Activated T-helper 1 cell treated with anti-CD3 and anti-CD28 coated beads, Interleukin-12 subunit alpha, Interleukin-12 subunit beta, Interleukin-2, Interleukin-4 antibody, amounts not matched to agents 30 ng/mL and 10 ng/mL and 1 ng/mL, durations not matched to agents 14 hours and 24 hours and 36 hours (primary cell): ENCODE measurements around the gene PDE4D. TPM values are rescaled to one million over a fixed set of nuclear protein-coding genes. Genes with fewer than 3 reads are reported as not detected.

Experiments used
- DNase-seq: peaks from one replicate; pipeline ENCODE4 v3.0.0; 2021; ENCODE audit warnings: low spot score
- H3K27ac Mint-ChIP-seq: one replicate; pipeline ENCODE4 v1.8.0; 2021; ENCODE audit warnings: mild to moderate bottlenecking, mixed read lengths
- H3K27me3 Mint-ChIP-seq: one replicate; pipeline ENCODE4 v1.8.0; 2022; ENCODE audit warnings: mild to moderate bottlenecking, moderate library complexity, mixed read lengths; ENCODE audit not compliant: insufficient read depth
- H3K36me3 Mint-ChIP-seq: one replicate; pipeline ENCODE4 v1.8.0; 2021; ENCODE audit warnings: low read depth, mixed read lengths
- H3K4me1 Mint-ChIP-seq: one replicate; pipeline ENCODE4 v1.8.0; 2021; ENCODE audit warnings: low read depth, mixed read lengths
- H3K4me3 Mint-ChIP-seq: one replicate; pipeline ENCODE4 v1.8.0; 2021; ENCODE audit warnings: mild to moderate bottlenecking, moderate library complexity, mixed read lengths
- H3K9me3 Mint-ChIP-seq: one replicate; pipeline ENCODE4 v1.8.0; 2021; ENCODE audit warnings: mixed read lengths
- intact Hi-C: fragments of 100-400 bp; cut with micrococcal nuclease; formaldehyde crosslinking; loops from one replicate; pipeline ENCODE4 v1.15.1; 2024
- total RNA-seq: library from RNA; stranded (reverse); gene quantifications from 2 replicates; pipeline ENCODE4 v1.2.3, GENCODE V29; 2022

Gene PDE4D
- total RNA-seq, 1 donor from 2014 or later = 50.6 TPM

DNA sequence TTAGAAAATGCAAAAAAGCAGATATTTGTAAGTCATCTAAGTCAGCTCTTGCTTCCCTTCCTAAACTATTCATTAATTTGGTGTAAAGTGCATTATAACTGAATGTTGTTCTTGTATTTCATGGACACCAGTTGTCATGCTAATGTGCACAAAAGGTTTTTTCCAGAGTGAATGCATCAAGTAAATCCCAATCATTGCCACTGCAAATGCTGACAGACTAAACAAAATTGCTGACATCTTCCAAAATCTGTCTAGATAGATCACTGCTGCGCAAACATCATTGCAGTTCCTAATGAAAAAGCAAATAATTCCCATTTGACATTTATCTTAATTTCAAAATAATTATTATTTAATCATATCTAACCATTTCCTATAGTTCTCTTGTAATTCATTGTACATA lies 161.7 kb downstream of the PDE4D start:
- intact Hi-C loops = no loop called here
- H3K27ac Mint-ChIP-seq = no peak overlapping the region
- peaks cover 7% of the 10 kb centered on the region for H3K27me3 Mint-ChIP-seq
- no peaks in the 10 kb centered on the region for H3K4me1 Mint-ChIP-seq
- H3K9me3 Mint-ChIP-seq = no peaks in the 10 kb centered on the region
- no peak overlapping the region for H3K4me3 Mint-ChIP-seq
- DNase-seq = no peak
- no peaks in the 10 kb centered on the region for H3K36me3 Mint-ChIP-seq

DNA sequence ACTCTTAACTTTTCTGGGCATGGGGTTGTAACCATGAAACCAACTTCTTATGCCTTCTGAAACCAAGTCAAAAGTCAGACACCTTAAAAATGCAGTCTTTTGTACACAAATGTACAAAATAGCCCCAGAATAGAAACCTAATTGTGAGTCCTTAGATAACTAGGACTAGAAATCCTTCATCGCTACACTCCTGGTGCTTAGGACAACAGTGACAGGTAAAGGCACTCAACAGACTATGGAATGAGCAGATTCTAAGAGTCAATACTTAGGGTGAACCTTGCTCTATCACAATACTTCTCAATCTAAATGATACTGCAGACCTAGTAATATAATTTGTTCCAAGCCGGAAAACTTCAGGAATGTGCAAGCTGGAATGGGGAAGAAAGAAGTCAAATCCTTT lies 163.7 kb downstream of the PDE4D start:
- peaks cover 7% of the 10 kb centered on the region for H3K27me3 Mint-ChIP-seq
- no peak overlapping the region for H3K27ac Mint-ChIP-seq
- H3K4me1 Mint-ChIP-seq = no peaks in the 10 kb centered on the region
- no peak overlapping the region for H3K4me3 Mint-ChIP-seq
- no peaks in the 10 kb centered on the region for H3K36me3 Mint-ChIP-seq
- no peak for DNase-seq
- H3K9me3 Mint-ChIP-seq = no peaks in the 10 kb centered on the region
- intact Hi-C loops = no loop called here

DNA sequence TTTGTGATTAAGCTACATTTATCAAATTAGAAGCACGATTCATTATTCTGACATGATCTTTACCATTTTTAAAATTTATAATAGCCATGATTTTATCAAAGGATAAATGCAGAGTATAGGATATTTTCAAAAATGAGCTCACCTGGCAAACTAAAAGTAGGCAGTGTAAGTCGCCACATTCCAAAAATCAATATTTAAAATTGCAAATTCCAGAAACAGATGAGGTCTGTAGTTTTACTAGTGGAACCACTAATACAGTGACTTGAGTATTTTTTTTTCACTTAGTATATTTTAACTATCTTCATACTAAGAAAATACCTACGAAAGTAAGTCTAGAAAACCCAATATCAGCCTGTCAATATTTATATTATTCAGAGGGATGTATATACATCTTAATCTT lies 164.2 kb downstream of the PDE4D start:
- intact Hi-C loops = no loop called here
- DNase-seq = no peak
- H3K27ac Mint-ChIP-seq = no peak overlapping the region
- peaks cover 4% of the 10 kb centered on the region for H3K27me3 Mint-ChIP-seq
- H3K4me1 Mint-ChIP-seq = no peaks in the 10 kb centered on the region
- H3K36me3 Mint-ChIP-seq = no peaks in the 10 kb centered on the region
- H3K9me3 Mint-ChIP-seq = no peaks in the 10 kb centered on the region
- H3K4me3 Mint-ChIP-seq = no peak overlapping the region

DNA sequence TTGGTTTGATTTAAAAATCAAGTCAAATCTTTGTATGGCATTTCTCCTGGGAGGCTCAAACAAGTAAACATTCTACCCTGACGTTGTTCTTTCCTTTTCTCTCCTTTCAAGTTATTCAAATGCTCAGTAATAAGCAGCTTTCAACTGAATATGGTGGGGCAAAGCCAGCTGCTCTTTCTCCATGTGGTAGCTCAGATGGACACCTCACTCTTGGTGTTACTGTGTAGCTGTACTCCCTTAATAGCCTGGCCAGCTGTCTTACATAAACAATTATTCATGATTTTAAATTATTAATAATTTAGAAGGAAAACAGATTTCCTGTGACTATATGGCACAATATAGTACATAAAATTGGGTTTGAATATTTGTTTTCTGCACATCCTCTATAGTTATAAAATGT lies 165.2 kb downstream of the PDE4D start:
- Mint-ChIP-seq H3K4me3 (no peak overlapping the region), H3K27ac (no peak overlapping the region), H3K27me3 (peaks cover 2% of the 10 kb centered on the region), H3K4me1 (no peaks in the 10 kb centered on the region), H3K36me3 (no peaks in the 10 kb centered on the region), H3K9me3 (no peaks in the 10 kb centered on the region)
- intact Hi-C loops = no loop called here
- no peak for DNase-seq

DNA sequence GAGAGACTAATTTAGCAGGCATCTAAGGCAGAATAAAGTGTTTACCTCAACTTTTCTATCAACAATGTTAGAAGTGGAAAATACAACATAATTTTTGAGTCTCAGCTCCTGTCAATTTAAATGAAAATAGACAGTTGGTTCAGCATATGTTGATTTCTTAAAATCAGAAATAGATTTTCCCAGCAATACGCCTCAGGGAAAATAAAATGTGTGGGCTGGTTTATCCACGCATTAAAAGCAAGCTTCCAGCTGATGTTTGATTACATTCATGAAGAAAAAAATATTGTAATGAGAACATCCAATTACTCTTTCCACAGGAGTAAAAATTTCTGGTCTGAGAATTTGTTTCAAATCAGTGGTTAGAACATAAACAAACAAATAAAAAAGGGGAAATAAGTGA lies 166.3 kb downstream of the PDE4D start:
- intact Hi-C loops = no loop called here
- H3K27ac Mint-ChIP-seq = no peak overlapping the region
- no peaks in the 10 kb centered on the region for H3K9me3 Mint-ChIP-seq
- H3K4me1 Mint-ChIP-seq = no peaks in the 10 kb centered on the region
- no peak overlapping the region for H3K4me3 Mint-ChIP-seq
- no peak for DNase-seq
- peaks cover 6% of the 10 kb centered on the region for H3K27me3 Mint-ChIP-seq
- H3K36me3 Mint-ChIP-seq = no peaks in the 10 kb centered on the region

DNA sequence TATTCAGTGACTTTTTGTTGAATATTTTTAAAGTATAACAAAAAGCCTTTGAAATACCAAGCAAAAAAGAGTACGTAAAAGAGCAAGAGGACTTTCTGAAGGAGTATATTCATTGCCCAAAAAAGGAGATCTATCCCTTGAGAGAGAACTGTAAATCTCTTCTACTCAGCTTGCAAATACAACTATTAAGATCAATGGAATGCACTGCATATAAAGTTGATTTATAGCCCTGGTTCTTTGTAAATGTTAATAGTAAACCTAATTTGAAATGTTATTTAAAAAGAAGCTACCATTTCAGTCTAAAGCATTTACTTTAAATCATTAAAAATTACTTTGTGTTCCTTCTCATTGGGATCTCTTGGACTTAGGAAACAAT lies 168.1 kb downstream of the PDE4D start:
- Mint-ChIP-seq H3K4me1 (no peaks in the 10 kb centered on the region), H3K27me3 (peaks cover 5% of the 10 kb centered on the region), H3K36me3 (no peaks in the 10 kb centered on the region), H3K9me3 (no peaks in the 10 kb centered on the region), H3K4me3 (no peak overlapping the region), H3K27ac (no peak overlapping the region)
- no peak for DNase-seq
- intact Hi-C loops = no loop called here

DNA sequence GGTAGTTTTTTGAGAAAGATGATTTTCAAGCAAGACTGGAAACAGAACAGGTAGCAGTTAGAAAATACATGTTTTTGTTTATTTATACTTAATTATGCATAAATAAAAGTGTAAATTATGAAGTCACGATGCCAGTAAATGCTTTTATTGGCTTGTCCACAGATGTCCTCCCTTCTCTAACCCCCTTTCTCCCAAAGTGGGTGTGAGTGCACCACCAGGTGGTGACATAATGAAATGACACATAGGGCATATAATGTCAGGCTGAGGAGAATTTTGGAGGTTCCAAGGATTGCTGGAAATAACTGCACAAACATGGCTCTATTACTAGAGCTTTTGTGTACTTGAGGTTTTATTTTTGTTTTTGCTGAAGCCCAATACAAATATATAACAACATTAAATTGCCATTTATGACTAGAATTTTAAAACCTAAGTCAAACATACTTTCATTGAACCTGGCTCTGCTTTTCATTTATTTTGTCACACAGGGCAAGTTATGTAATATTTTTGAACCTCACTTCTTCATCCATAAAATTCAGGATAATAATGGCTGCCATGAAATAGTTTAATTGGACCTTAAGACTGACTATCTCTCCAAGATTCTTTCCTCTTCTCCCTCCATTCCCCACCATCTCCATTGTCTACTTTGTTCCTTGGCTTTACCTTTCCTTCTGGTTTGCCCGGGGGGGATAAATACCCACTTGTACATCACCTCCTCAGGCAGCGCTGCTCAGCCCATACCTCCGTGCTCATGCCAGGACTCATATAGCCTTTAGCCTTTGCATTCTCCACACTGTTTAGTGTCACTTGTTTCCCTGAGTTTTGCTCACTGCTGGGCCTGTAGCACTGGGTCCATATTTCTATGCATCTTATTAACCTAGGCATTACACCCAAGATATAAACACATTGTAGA lies 168.8 kb downstream of the PDE4D start:
- H3K27ac Mint-ChIP-seq = no peak overlapping the region
- no peaks in the 10 kb centered on the region for H3K9me3 Mint-ChIP-seq
- DNase-seq = no peak
- H3K4me1 Mint-ChIP-seq = no peaks in the 10 kb centered on the region
- H3K27me3 Mint-ChIP-seq = peaks cover 7% of the 10 kb centered on the region
- H3K4me3 Mint-ChIP-seq = no peak overlapping the region
- intact Hi-C loops = loop anchor here (1.0 kb wide), 2 partner anchors 218 to 334 kb away; no protein-coding TSS in a partner anchor
- H3K36me3 Mint-ChIP-seq = no peaks in the 10 kb centered on the region

DNA sequence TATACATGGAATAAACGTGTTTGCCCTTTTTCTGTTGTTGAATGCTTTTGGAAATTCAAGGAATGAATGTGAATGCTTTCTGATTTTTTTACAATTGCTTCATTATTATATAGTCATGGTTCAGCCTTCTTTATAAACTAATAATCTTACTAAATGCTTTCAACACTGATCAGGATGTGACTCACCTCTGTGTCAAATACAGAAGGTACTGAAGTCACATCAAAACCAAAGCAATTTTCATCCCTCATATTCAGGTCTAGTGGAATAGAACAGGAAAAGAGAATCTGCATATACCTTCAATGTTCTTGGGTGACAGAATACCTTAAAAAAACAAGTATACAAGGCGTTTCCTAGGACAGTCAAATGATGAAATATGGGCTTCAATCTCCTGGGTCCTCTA lies 170.7 kb downstream of the PDE4D start:
- Mint-ChIP-seq H3K27me3 (peaks cover 7% of the 10 kb centered on the region), H3K9me3 (no peaks in the 10 kb centered on the region), H3K4me3 (no peak overlapping the region), H3K27ac (no peak overlapping the region), H3K4me1 (no peaks in the 10 kb centered on the region), H3K36me3 (no peaks in the 10 kb centered on the region)
- no peak for DNase-seq
- intact Hi-C loops = loop anchor here (2.0 kb wide), 1 partner anchor 78 kb away; no protein-coding TSS in a partner anchor

DNA sequence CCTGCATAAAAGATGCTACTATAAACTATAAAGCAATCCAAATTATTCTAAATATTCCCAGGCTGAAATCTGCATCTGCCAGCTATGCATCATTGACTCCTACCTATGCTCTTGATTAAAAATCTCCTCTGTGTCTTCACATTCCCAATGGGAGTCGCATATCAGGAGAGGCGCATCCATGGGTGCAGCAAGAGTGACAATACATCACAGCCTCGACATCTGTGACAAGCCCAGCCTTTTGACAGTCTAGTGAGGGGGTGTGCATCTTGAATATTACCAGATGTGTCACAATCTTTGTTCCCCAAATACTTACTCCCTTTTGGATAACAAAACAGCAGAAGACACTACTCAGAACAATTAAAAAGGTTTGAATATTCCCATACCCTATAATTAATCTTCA lies 171.8 kb downstream of the PDE4D start:
- Mint-ChIP-seq H3K27ac (no peak overlapping the region), H3K27me3 (peaks cover 7% of the 10 kb centered on the region), H3K4me3 (no peak overlapping the region), H3K36me3 (no peaks in the 10 kb centered on the region), H3K4me1 (no peaks in the 10 kb centered on the region), H3K9me3 (no peaks in the 10 kb centered on the region)
- no peak for DNase-seq
- intact Hi-C loops = loop anchor here (2.0 kb wide), 1 partner anchor 79 kb away; no protein-coding TSS in a partner anchor

DNA sequence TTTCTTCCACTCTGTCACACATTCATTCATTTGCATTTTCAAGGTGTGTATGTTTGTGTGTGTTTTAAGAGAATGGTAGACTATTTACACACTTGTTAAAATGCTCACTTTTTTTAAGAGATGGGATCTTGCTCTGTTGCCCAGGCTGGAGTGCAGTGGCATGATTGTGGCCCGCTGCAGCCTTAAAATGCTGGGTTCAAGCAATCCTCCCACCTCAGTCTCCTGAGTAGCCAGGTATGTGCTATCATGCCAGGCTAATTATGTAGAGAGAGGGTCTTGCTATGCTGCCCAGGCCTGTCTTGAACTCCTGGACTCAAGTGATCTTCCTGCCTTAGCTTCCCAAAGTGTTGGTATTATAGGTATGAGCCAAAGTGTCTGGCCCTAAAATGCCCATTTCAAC lies 173.5 kb downstream of the PDE4D start:
- Mint-ChIP-seq H3K27ac (no peak overlapping the region), H3K27me3 (peaks cover 7% of the 10 kb centered on the region), H3K4me3 (no peak overlapping the region), H3K36me3 (no peaks in the 10 kb centered on the region), H3K4me1 (no peaks in the 10 kb centered on the region), H3K9me3 (no peaks in the 10 kb centered on the region)
- DNase-seq = no peak
- intact Hi-C loops = no loop called here

DNA sequence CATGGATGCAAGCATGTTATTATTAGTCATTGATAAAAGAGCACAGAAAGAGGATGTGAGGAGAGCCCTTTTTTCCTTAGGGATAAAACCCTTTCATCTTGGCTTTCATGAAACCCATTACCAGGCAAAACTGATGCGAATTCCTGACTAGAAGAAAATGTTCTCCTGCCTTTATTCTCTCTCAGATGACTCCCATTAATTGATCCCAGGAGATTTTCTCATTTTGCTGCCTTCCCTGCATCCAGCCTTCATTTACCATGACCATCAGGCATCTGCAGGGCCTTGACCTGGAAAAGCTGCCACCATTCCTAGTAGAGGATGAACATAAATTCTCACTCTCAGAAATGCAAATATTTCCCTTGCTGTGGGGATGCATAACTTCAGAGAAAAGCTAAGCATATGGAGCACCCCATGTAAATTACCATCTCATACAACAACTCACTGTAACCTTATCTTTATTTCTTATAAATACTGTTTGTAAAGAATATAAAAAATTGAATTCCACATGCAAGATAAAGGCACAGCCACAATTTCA lies 176.5 kb downstream of the PDE4D start:
- DNase-seq = no peak
- Mint-ChIP-seq H3K4me1 (no peaks in the 10 kb centered on the region), H3K27ac (no peak overlapping the region), H3K27me3 (peaks cover 4% of the 10 kb centered on the region), H3K4me3 (no peak overlapping the region), H3K9me3 (peaks cover 14% of the 10 kb centered on the region), H3K36me3 (no peaks in the 10 kb centered on the region)
- intact Hi-C loops = no loop called here

DNA sequence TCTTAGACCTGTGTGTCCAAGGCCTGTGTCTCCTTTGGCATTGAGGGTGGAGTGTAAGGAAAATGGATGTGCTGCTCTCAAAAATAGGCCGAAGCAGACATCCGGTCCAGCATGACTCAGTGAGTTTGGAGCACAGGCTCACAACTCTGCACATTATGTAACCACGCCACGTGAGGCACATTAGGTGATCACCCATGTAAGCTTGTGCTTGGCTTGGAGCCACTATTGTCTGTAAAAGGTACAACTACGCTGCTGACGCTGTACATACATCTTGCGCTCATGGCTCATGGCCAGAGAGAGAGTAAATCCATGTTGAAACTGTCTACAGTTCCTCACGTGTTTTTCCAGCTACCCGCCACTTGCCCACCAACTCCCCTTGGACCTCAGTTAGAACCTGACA lies 177.5 kb downstream of the PDE4D start:
- Mint-ChIP-seq H3K9me3 (peaks cover 14% of the 10 kb centered on the region), H3K27me3 (peaks cover 4% of the 10 kb centered on the region), H3K27ac (no peak overlapping the region), H3K4me3 (no peak overlapping the region), H3K4me1 (no peaks in the 10 kb centered on the region), H3K36me3 (no peaks in the 10 kb centered on the region)
- intact Hi-C loops = no loop called here
- no peak for DNase-seq

DNA sequence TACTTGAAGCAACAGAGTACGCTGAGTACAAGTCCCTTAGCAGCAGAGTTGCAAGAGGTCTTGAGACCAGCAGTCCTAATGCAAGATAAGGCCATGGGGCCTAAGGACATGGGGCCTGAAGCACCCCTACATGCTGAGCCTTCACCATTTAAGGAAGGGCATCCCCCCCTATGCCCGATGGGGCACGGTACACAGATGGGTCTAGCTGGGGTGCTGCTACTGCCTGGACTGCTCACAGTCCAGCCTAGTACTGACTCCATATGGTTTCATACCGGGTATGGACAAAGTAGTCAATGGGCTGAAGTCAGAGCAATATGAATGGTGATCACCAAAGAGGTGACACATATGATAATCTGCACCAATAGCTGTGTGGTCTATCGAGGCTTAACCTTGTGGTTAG lies 178.3 kb downstream of the PDE4D start:
- no peaks in the 10 kb centered on the region for H3K36me3 Mint-ChIP-seq
- H3K9me3 Mint-ChIP-seq = peaks cover 14% of the 10 kb centered on the region
- no peak overlapping the region for H3K27ac Mint-ChIP-seq
- DNase-seq = no peak
- intact Hi-C loops = no loop called here
- no peak overlapping the region for H3K4me3 Mint-ChIP-seq
- no peaks in the 10 kb centered on the region for H3K4me1 Mint-ChIP-seq
- peaks cover under 1% of the 10 kb centered on the region for H3K27me3 Mint-ChIP-seq
